Ishikawa (cell line): ENCODE data around the gene IPO9.

Experiments used
- CEBPB ChIP-seq: IDR thresholded peaks from 2 replicates; pipeline ENCODE4 v1.6.1; 2012
- CREB1 ChIP-seq: IDR thresholded peaks from 2 replicates; pipeline ENCODE4 v1.6.1; 2012; ENCODE audit warnings: low read depth
- EGR1 ChIP-seq: IDR thresholded peaks from 2 replicates; pipeline ENCODE4 v1.6.1; 2012
- EP300 ChIP-seq: IDR thresholded peaks from 2 replicates; pipeline ENCODE4 v1.6.1; 2012; ENCODE audit warnings: borderline replicate concordance
- FOXM1 ChIP-seq: IDR thresholded peaks from 2 replicates; pipeline ENCODE4 v1.6.1; 2012; ENCODE audit warnings: low read depth, borderline replicate concordance
- MAX ChIP-seq: IDR thresholded peaks from 2 replicates; pipeline ENCODE4 v1.6.1; 2012
- NFIC ChIP-seq: IDR thresholded peaks from 2 replicates; pipeline ENCODE4 v1.6.1; 2012
- RAD21 ChIP-seq: IDR thresholded peaks from 2 replicates; pipeline ENCODE4 v1.6.1; 2012; ENCODE audit warnings: low read depth
- REST ChIP-seq: IDR thresholded peaks from 2 replicates; pipeline ENCODE4 v1.6.1; 2012; ENCODE audit warnings: low read depth, mild to moderate bottlenecking
- TAF1 ChIP-seq: IDR thresholded peaks from 2 replicates; pipeline ENCODE4 v1.6.1; 2012; ENCODE audit warnings: low read depth, mild to moderate bottlenecking
- TCF12 ChIP-seq: IDR thresholded peaks from 2 replicates; pipeline ENCODE4 v1.6.1; 2012; ENCODE audit warnings: low read depth
- TEAD4 ChIP-seq: IDR thresholded peaks from 2 replicates; pipeline ENCODE4 v1.6.1; 2012
- USF1 ChIP-seq: IDR thresholded peaks from 2 replicates; pipeline ENCODE4 v1.6.1; 2012
- YY1 ChIP-seq: IDR thresholded peaks from 2 replicates; pipeline ENCODE4 v1.6.1; 2012; ENCODE audit warnings: low read depth
- ZBTB7A ChIP-seq: IDR thresholded peaks from 2 replicates; pipeline ENCODE4 v1.6.1; 2012; ENCODE audit warnings: low read depth

Gene IPO9

GRCh38 chr1:201789245-201789644 lies 39.7 kb upstream of the IPO9 start:
- TF ChIP-seq ZBTB7A (no peak), FOXM1 (no peak), MAX (no peak), YY1 (no peak), REST (no peak), TAF1 (no peak), TEAD4 (no peak), USF1 (no peak), TCF12 (no peak), CREB1 (no peak)

- TF ChIP-seq FOXM1 (no peak), MAX (no peak), CEBPB (no peak), USF1 (no peak), YY1 (no peak), EP300 (no peak), TAF1 (no peak), REST (no peak), ZBTB7A (no peak), RAD21 (no peak), TCF12 (no peak), CREB1 (no peak), EGR1 (no peak), TEAD4 (no peak), NFIC (no peak)
Measured at GRCh38 chr1:201790261-201790660, 38.7 kb upstream of the IPO9 start.

- no peak for TF ChIP-seq MAX
- TF ChIP-seq TAF1: no peak
- no peak for TF ChIP-seq TCF12
- no peak for TF ChIP-seq EP300
- no peak for TF ChIP-seq REST
- no peak for TF ChIP-seq CEBPB
- TF ChIP-seq YY1: no peak
Measured at GRCh38 chr1:201791051-201791778, 37.7 kb upstream of the IPO9 start.

GRCh38 chr1:201791779-201792173 lies 37.2 kb upstream of the IPO9 start:
- TF ChIP-seq REST (no peak), TAF1 (no peak), EGR1 (no peak), CREB1 (no peak), YY1 (no peak), FOXM1 (no peak), TCF12 (no peak)
